Measurements from ENCODE around the gene ADAT1.

DNA sequence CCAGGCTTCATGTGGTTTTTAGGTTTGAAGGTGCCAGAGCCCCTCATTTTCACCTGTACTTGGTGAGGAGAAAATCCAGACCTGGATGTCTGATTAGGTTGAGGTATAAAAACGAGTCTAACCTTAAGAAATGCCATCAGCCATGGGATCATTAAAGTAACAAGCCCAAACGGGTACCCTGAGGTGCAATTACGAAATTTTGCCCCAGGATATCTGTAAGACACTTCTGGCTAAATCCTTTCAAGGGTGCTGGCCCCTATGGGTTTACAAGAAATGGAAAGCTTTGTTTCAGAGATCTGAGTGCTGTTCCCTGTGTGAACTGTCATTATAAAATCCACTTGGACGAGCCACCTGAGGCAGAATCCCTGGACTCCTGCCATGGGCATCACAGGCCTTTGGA lies 19.8 kb downstream of the ADAT1 start:
- TF ChIP-seq, protein P1, sequence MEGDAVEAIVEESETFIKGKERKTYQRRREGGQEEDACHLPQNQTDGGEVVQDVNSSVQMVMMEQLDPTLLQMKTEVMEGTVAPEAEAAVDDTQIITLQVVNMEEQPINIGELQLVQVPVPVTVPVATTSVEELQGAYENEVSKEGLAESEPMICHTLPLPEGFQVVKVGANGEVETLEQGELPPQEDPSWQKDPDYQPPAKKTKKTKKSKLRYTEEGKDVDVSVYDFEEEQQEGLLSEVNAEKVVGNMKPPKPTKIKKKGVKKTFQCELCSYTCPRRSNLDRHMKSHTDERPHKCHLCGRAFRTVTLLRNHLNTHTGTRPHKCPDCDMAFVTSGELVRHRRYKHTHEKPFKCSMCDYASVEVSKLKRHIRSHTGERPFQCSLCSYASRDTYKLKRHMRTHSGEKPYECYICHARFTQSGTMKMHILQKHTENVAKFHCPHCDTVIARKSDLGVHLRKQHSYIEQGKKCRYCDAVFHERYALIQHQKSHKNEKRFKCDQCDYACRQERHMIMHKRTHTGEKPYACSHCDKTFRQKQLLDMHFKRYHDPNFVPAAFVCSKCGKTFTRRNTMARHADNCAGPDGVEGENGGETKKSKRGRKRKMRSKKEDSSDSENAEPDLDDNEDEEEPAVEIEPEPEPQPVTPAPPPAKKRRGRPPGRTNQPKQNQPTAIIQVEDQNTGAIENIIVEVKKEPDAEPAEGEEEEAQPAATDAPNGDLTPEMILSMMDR (IDR thresholded peaks at IDR 0.05 in 8 of 11, conservative IDR thresholded peaks at IDR 0.05 in 3 of 11) = no peak
- TF ChIP-seq POLR2AphosphoS5 (IDR thresholded peaks at IDR 0.05) (no peak), POLR2A (IDR thresholded peaks at IDR 0.05) (no peak)

All from spleen (tissue), 7 donors.